Ovary (tissue), 3 donors: ENCODE results near the gene ATP6V0A1.

ENCODE experiments used
- EP300 ChIP-seq: sonication (generic); formaldehyde crosslinking; IDR thresholded peaks from one replicate; pipeline ENCODE4 v1.6.1; 2017; ENCODE audit warnings: antibody characterized with exemption
- POLR2A ChIP-seq: fragments of 450-650 bp; IDR thresholded peaks from one replicate; pipeline ENCODE4 v1.6.1; 2017; ENCODE audit warnings: antibody characterized with exemption, mild to moderate bottlenecking, moderate library complexity
- TF ChIP-seq, protein P1 (sequence below), 3 donors: fragments of 450-650 bp in 2 of 3; fragments of 200-600 bp in 1 of 3; IDR thresholded peaks; one replicate each; pipeline versions ENCODE4 v1.5.1 to v1.8.0; 2016 to 2022; ENCODE audit warnings: antibody characterized with exemption in 3 of 3, mild to moderate bottlenecking in 1 of 3
- donor health status: DM: no; HTN: no; CAD: no.

DNA sequence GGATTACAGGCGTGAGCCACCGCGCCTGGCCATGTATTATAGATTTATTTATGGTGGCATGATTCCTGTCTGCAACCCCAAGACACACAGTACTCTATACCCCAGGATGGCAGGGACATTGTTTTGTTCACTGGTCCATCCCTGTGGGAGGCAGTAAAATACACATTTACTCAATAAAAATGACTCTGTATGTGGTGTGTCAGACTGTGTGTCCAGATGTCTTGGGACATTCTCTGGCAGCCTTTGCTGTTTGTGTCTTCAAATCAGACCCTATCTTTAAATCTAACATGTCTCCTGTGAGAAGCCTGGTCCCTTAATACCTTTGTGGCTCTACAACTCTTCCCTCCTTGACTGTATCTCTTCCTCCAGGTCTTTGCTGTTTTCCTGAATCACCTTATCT is 101.6 kb downstream of the ATP6V0A1 start:
- TF ChIP-seq, protein P1, sequence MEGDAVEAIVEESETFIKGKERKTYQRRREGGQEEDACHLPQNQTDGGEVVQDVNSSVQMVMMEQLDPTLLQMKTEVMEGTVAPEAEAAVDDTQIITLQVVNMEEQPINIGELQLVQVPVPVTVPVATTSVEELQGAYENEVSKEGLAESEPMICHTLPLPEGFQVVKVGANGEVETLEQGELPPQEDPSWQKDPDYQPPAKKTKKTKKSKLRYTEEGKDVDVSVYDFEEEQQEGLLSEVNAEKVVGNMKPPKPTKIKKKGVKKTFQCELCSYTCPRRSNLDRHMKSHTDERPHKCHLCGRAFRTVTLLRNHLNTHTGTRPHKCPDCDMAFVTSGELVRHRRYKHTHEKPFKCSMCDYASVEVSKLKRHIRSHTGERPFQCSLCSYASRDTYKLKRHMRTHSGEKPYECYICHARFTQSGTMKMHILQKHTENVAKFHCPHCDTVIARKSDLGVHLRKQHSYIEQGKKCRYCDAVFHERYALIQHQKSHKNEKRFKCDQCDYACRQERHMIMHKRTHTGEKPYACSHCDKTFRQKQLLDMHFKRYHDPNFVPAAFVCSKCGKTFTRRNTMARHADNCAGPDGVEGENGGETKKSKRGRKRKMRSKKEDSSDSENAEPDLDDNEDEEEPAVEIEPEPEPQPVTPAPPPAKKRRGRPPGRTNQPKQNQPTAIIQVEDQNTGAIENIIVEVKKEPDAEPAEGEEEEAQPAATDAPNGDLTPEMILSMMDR (IDR thresholded peaks at IDR 0.05) = no peak
- TF ChIP-seq EP300 (no peak), POLR2A (no peak)
